Upper lobe of left lung (tissue), 6 donors: ENCODE measurements around the gene OSBPL2. TPM values are rescaled to one million over a fixed set of nuclear protein-coding genes. Genes with fewer than 3 reads are reported as not detected.
A peak's percentile ranks its signal among the peaks of the same experiment; 100 is the strongest.

Source experiments
- ATAC-seq, 2 donors: fragments of 200-7000 bp; cut with Tn5 transposase; one replicate each; pipeline ENCODE4 v1.9.1; 2022; ENCODE audit warnings: mild to moderate bottlenecking in 2 of 2, moderate library complexity in 2 of 2; ENCODE audit not compliant: low FRiP score in 2 of 2
- DNase-seq, 2 donors: peaks; one replicate each; pipeline ENCODE4 v3.0.0-alpha.2; 2019 to 2020
- H3K27ac ChIP-seq, 4 donors: fragments of 200-600 bp; sonication (generic); one replicate each; pipeline ENCODE4 v1.5.1; 2016 to 2019
- H3K27me3 ChIP-seq, 4 donors: fragments of 200-600 bp; sonication (generic); one replicate each; pipeline ENCODE4 v1.5.1; 2017 to 2019
- H3K36me3 ChIP-seq, 4 donors: fragments of 200-600 bp; sonication (generic); one replicate each; pipeline ENCODE4 v1.5.1; 2016 to 2019
- H3K4me1 ChIP-seq, 4 donors: fragments of 200-600 bp; sonication (generic); one replicate each; pipeline ENCODE4 v1.5.1; 2018 to 2019
- H3K4me3 ChIP-seq, 4 donors: fragments of 200-600 bp; sonication (generic); one replicate each; pipeline ENCODE4 v1.5.1; 2017 to 2019; ENCODE audit warnings: mild to moderate bottlenecking in 2 of 4, moderate library complexity in 1 of 4
- H3K9me3 ChIP-seq, 4 donors: fragments of 200-600 bp; sonication (generic); one replicate each; pipeline ENCODE4 v1.5.1; 2018 to 2019
- CTCF ChIP-seq, 6 experiments: fragments of 450-650 bp in 4 of 6; fragments of 200-600 bp in 2 of 6; sonication (generic) in 2 of 6; IDR thresholded peaks; one replicate each; pipeline ENCODE4 v1.5.1; 2016 to 2019; ENCODE audit warnings: antibody characterized with exemption in 6 of 6
- EP300 ChIP-seq, 4 donors: sonication (generic); formaldehyde crosslinking; IDR thresholded peaks; one replicate each; pipeline ENCODE4 v1.5.1; 2017; ENCODE audit warnings: antibody characterized with exemption in 4 of 4, control low read depth in 2 of 4
- POLR2A ChIP-seq, 4 donors: fragments of 450-650 bp; IDR thresholded peaks; one replicate each; pipeline ENCODE4 v1.5.1; 2016 to 2017; ENCODE audit warnings: antibody characterized with exemption in 4 of 4, mild to moderate bottlenecking in 2 of 4
- POLR2AphosphoS5 ChIP-seq, 2 donors: sonication (generic); formaldehyde crosslinking; IDR thresholded peaks; one replicate each; pipeline ENCODE4 v1.5.1; 2017; ENCODE audit warnings: antibody characterized with exemption in 2 of 2
- whole genome bisulfite sequencing, 2 donors: methylation state at CpG; one replicate each; pipeline ENCODE4 v1.1.5; 2017 to 2018; 5-methylcytosine and 5-hydroxymethylcytosine counted together
- total RNA-seq, 6 donors: library from RNA; depleted of rRNA in 4 of 6; stranded (reverse); fragments of >200 nt in 4 of 6; gene quantifications; one replicate each; pipeline versions ENCODE4 v1.1.0 to v1.2.1, GENCODE V29; 2016 to 2021
- donor health status: DM: no; HTN: no; CAD: no; lungs with moderate emphysema.
- donor health status: DM: no; HTN: yes; CAD: no; lungs with severe emphysema.

OSBPL2 gene
- total RNA-seq, 6 donors from 2014 or later = 35.7 to 65.0 (median 48.0) TPM

GRCh38 chr20:62201173-62202082 is 36.9 kb upstream of the OSBPL2 start:
- WGBS, 2 donors = 89 to 93% methylated on average over 20 to 29 of the region's 38 CpGs
- Histone ChIP-seq H3K36me3 (peaks cover 27 to 69% (median 56%) of the 10 kb centered on the region in 4 donors), H3K27me3 (no peaks in the 10 kb centered on the region), H3K27ac (no peak overlapping the region), H3K9me3 (no peaks in the 10 kb centered on the region), H3K4me1 (no peaks in the 10 kb centered on the region), H3K4me3 (no peak overlapping the region)
- ATAC-seq (no peak), DNase-seq (peak in 1 of 2 donors; percentile 64)
- TF ChIP-seq CTCF (IDR thresholded peaks at IDR 0.05) = no peak
- no peak for TF ChIP-seq EP300 (IDR thresholded peaks at IDR 0.05)
- TF ChIP-seq POLR2A (IDR thresholded peaks at IDR 0.05) = no peak

GRCh38 chr20:62202083-62202395 is 36.3 kb upstream of the OSBPL2 start:
- H3K27ac ChIP-seq = no peak overlapping the region
- DNase-seq = no peak
- H3K27me3 ChIP-seq = no peaks in the 10 kb centered on the region
- H3K9me3 ChIP-seq = no peaks in the 10 kb centered on the region
- ATAC-seq = no peak
- WGBS, 2 donors = 75 to 96% methylated on average over 2 to 5 of the region's 5 CpGs
- peaks cover 27 to 64% (median 52%) of the 10 kb centered on the region in 4 donors for H3K36me3 ChIP-seq
- TF ChIP-seq POLR2A (IDR thresholded peaks at IDR 0.05) = no peak
- TF ChIP-seq POLR2AphosphoS5 (IDR thresholded peaks at IDR 0.05) = no peak
- no peak overlapping the region for H3K4me3 ChIP-seq
- no peaks in the 10 kb centered on the region for H3K4me1 ChIP-seq

GRCh38 chr20:62202676-62203377 is 35.5 kb upstream of the OSBPL2 start:
- no peak overlapping the region for H3K4me3 ChIP-seq
- no peak for DNase-seq
- no peak for ATAC-seq
- TF ChIP-seq POLR2AphosphoS5 (IDR thresholded peaks at IDR 0.05) (no peak), EP300 (IDR thresholded peaks at IDR 0.05) (no peak), CTCF (IDR thresholded peaks at IDR 0.05) (no peak), POLR2A (IDR thresholded peaks at IDR 0.05) (no peak)
- no peaks in the 10 kb centered on the region for H3K9me3 ChIP-seq
- no peaks in the 10 kb centered on the region for H3K4me1 ChIP-seq
- H3K27ac ChIP-seq = no peak overlapping the region
- peaks cover 27 to 58% (median 47%) of the 10 kb centered on the region in 4 donors for H3K36me3 ChIP-seq
- H3K27me3 ChIP-seq = no peaks in the 10 kb centered on the region
- WGBS, 2 donors = 86 to 92% methylated on average over 23 of the region's 23 CpGs

- ATAC-seq = no peak
- WGBS, 2 donors = 86 to 89% methylated on average over 22 of the region's 22 CpGs
- Histone ChIP-seq H3K4me1 (no peaks in the 10 kb centered on the region), H3K9me3 (no peaks in the 10 kb centered on the region), H3K4me3 (no peak overlapping the region), H3K36me3 (peaks cover 22 to 51% (median 40%) of the 10 kb centered on the region in 4 donors), H3K27ac (no peak overlapping the region), H3K27me3 (no peaks in the 10 kb centered on the region)
- no peak for TF ChIP-seq CTCF (IDR thresholded peaks at IDR 0.05)
- no peak for TF ChIP-seq EP300 (IDR thresholded peaks at IDR 0.05)
- TF ChIP-seq POLR2A (IDR thresholded peaks at IDR 0.05) = no peak
- no peak for TF ChIP-seq POLR2AphosphoS5 (IDR thresholded peaks at IDR 0.05)
- DNase-seq = peak in 1 of 2 donors; percentile 44
Measured at GRCh38 chr20:62203378-62204030, 34.8 kb upstream of the OSBPL2 start.
